Hepatocyte (in vitro differentiated cells): ENCODE data around the gene LRRC4C.

Source experiments
- EZH2 ChIP-seq: fragments of 200-600 bp; sonication (generic); IDR thresholded peaks from 2 replicates; pipeline ENCODE4 v1.6.1; 2016; ENCODE audit warnings: antibody characterized with exemption, mild to moderate bottlenecking, borderline replicate concordance
- TF ChIP-seq, protein P1 (sequence below): fragments of 200-600 bp; sonication (generic); IDR thresholded peaks from 2 replicates; pipeline ENCODE4 v1.5.1; 2016; ENCODE audit warnings: antibody characterized with exemption, mild to moderate bottlenecking; ENCODE audit not compliant: poor library complexity

DNA sequence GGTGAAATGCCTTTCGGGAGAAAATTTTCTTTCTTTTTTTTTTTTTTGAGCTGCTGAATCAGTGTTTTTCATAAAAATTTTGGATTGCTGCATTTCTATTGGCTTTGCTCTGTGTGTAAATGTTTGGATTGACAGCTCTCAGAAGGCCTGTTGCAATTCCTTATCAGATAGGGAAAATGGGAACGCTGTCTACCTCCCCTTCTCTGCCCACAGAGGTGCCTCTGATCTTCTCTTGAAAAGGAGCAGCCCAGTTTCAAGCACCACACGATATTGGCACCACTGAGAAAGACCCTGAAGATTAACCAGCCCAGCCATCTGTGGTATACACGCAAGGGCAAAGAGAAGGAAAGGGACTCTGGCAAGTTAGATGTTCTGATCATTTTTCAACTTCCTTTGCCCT is 1272.2 kb downstream of the LRRC4C start:
- TF ChIP-seq, protein P1, sequence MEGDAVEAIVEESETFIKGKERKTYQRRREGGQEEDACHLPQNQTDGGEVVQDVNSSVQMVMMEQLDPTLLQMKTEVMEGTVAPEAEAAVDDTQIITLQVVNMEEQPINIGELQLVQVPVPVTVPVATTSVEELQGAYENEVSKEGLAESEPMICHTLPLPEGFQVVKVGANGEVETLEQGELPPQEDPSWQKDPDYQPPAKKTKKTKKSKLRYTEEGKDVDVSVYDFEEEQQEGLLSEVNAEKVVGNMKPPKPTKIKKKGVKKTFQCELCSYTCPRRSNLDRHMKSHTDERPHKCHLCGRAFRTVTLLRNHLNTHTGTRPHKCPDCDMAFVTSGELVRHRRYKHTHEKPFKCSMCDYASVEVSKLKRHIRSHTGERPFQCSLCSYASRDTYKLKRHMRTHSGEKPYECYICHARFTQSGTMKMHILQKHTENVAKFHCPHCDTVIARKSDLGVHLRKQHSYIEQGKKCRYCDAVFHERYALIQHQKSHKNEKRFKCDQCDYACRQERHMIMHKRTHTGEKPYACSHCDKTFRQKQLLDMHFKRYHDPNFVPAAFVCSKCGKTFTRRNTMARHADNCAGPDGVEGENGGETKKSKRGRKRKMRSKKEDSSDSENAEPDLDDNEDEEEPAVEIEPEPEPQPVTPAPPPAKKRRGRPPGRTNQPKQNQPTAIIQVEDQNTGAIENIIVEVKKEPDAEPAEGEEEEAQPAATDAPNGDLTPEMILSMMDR: no peak
- no peak for TF ChIP-seq EZH2
